H9 (cell line): Measurements from ENCODE around the gene SPTA1. TPM values are rescaled to one million over a fixed set of nuclear protein-coding genes. Genes with fewer than 3 reads are reported as not detected.

Experiments used
- DNase-seq: peaks from one replicate; pipeline ENCODE4 v3.0.0-alpha.2; 2017
- H2AFZ ChIP-seq: one replicate; pipeline ENCODE4 v1.6.1; 2013; ENCODE audit warnings: mild to moderate bottlenecking, low read length, control low read depth, moderate library complexity
- H2AK5ac ChIP-seq: 2 replicates; pipeline ENCODE4 v1.6.1; 2013; ENCODE audit warnings: low read length, control low read depth, mixed read lengths; ENCODE audit not compliant: insufficient read length
- H2BK120ac ChIP-seq: one replicate; pipeline ENCODE4 v1.6.1; 2013; ENCODE audit warnings: low read depth, mild to moderate bottlenecking, low read length, control low read depth, inconsistent platforms; ENCODE audit not compliant: poor library complexity, severe bottlenecking
- H2BK12ac ChIP-seq: 2 replicates; pipeline ENCODE4 v1.6.1; 2013; ENCODE audit warnings: low read length, control low read depth, mixed read lengths, low read depth; ENCODE audit not compliant: insufficient read length
- H2BK15ac ChIP-seq: 2 replicates; pipeline ENCODE4 v1.6.1; 2013; ENCODE audit warnings: low read depth, low read length, control low read depth
- H2BK20ac ChIP-seq: one replicate; pipeline ENCODE4 v1.6.1; 2013; ENCODE audit warnings: low read depth, mild to moderate bottlenecking, low read length, control low read depth, inconsistent platforms; ENCODE audit not compliant: poor library complexity, severe bottlenecking
- H2BK5ac ChIP-seq: 2 replicates; pipeline ENCODE4 v1.6.1; 2013; ENCODE audit warnings: low read length, control low read depth, mixed read lengths; ENCODE audit not compliant: insufficient read length
- H3K14ac ChIP-seq: 2 replicates; pipeline ENCODE4 v1.6.1; 2013; ENCODE audit warnings: low read length, control low read depth; ENCODE audit not compliant: insufficient read depth
- H3K18ac ChIP-seq: 2 replicates; pipeline ENCODE4 v1.6.1; 2013; ENCODE audit warnings: low read depth, mild to moderate bottlenecking, mixed read lengths, low read length, control low read depth; ENCODE audit not compliant: insufficient read length
- H3K23ac ChIP-seq: 2 replicates; pipeline ENCODE4 v1.6.1; 2013; ENCODE audit warnings: low read length, control low read depth, mixed read lengths, low read depth; ENCODE audit not compliant: insufficient read length
- H3K23me2 ChIP-seq: 2 replicates; pipeline ENCODE4 v1.6.1; 2013; ENCODE audit warnings: low read depth, mild to moderate bottlenecking, mixed read lengths, low read length, control low read depth; ENCODE audit not compliant: insufficient read length, poor library complexity, severe bottlenecking
- H3K27ac ChIP-seq: 2 replicates; pipeline ENCODE4 v1.5.1; 2013; ENCODE audit warnings: low read length, control low read depth, mixed read lengths, low read depth; ENCODE audit not compliant: insufficient read length
- H3K27me3 ChIP-seq: 2 replicates; pipeline ENCODE4 v1.6.1; 2013; ENCODE audit warnings: low read length, control low read depth, inconsistent platforms; ENCODE audit not compliant: insufficient read depth
- H3K4ac ChIP-seq: 2 replicates; pipeline ENCODE4 v1.6.1; 2013; ENCODE audit warnings: low read depth, mild to moderate bottlenecking, control low read depth, inconsistent platforms, low read length, moderate library complexity
- H3K4me1 ChIP-seq: 2 replicates; pipeline ENCODE4 v1.6.1; 2013; ENCODE audit warnings: low read length, control low read depth, inconsistent platforms; ENCODE audit not compliant: insufficient read depth
- H3K4me2 ChIP-seq: 2 replicates; pipeline ENCODE4 v1.6.1; 2013; ENCODE audit warnings: low read length, control low read depth, mixed read lengths; ENCODE audit not compliant: insufficient read length, insufficient read depth
- H3K56ac ChIP-seq: 2 replicates; pipeline ENCODE4 v1.6.1; 2013; ENCODE audit warnings: low read depth, mild to moderate bottlenecking, mixed read lengths, low read length, control low read depth; ENCODE audit not compliant: insufficient read length
- H3K79me1 ChIP-seq: 2 replicates; pipeline ENCODE4 v1.6.1; 2013; ENCODE audit warnings: low read depth, mild to moderate bottlenecking, moderate library complexity, low read length, control low read depth, inconsistent platforms; ENCODE audit not compliant: insufficient read depth, poor library complexity, severe bottlenecking
- H3K79me2 ChIP-seq: 2 replicates; pipeline ENCODE4 v1.6.1; 2013; ENCODE audit warnings: low read length, control low read depth, inconsistent platforms; ENCODE audit not compliant: insufficient read depth
- H3K9ac ChIP-seq: 2 replicates; pipeline ENCODE4 v1.6.1; 2013; ENCODE audit warnings: low read length, control low read depth, mixed read lengths; ENCODE audit not compliant: insufficient read length; ENCODE audit errors: extremely low read depth
- H3K9me3 ChIP-seq: one replicate; pipeline ENCODE4 v1.6.1; 2013; ENCODE audit warnings: low read depth, low read length, inconsistent platforms; ENCODE audit not compliant: control insufficient read depth
- H3T11ph ChIP-seq: one replicate; pipeline ENCODE4 v1.6.1; 2013; ENCODE audit warnings: mild to moderate bottlenecking, low read length, control low read depth, inconsistent platforms
- H4K20me1 ChIP-seq: one replicate; pipeline ENCODE4 v1.6.1; 2013; ENCODE audit not compliant: control insufficient read depth, insufficient read length, insufficient read depth
- H4K5ac ChIP-seq: 2 replicates; pipeline ENCODE4 v1.6.1; 2013; ENCODE audit warnings: low read depth, mild to moderate bottlenecking, mixed read lengths, low read length, control low read depth; ENCODE audit not compliant: insufficient read length
- H4K8ac ChIP-seq: replicated peaks from 2 replicates; pipeline ENCODE4 v1.6.1; 2013; ENCODE audit warnings: low read length, control low read depth, mixed read lengths, low read depth; ENCODE audit not compliant: insufficient read length
- H4K91ac ChIP-seq: 2 replicates; pipeline ENCODE4 v1.6.1; 2013; ENCODE audit warnings: low read depth, mild to moderate bottlenecking, moderate library complexity, mixed read lengths, low read length, control low read depth; ENCODE audit not compliant: insufficient read length
- H3K27ac Mint-ChIP-seq, 3 experiments: 2 replicates in 2 of 3; 3 replicates in 1 of 3; pipeline ENCODE4 v1.8.0; 2020 to 2021; ENCODE audit warnings: mixed read lengths in 3 of 3, mild to moderate bottlenecking in 1 of 3, moderate library complexity in 1 of 3
- H3K27me3 Mint-ChIP-seq: 2 replicates; pipeline ENCODE4 v1.8.0; 2021; ENCODE audit warnings: low read depth, mild to moderate bottlenecking, moderate library complexity, mixed read lengths
- H3K36me3 Mint-ChIP-seq, 3 experiments: 2 replicates in 2 of 3; 3 replicates in 1 of 3; pipeline ENCODE4 v1.8.0; 2020 to 2021; ENCODE audit warnings: low read depth in 3 of 3, mixed read lengths in 3 of 3; ENCODE audit not compliant: insufficient read depth in 1 of 3
- H3K4me1 Mint-ChIP-seq, 2 experiments: 2 replicates each; pipeline ENCODE4 v1.8.0; 2020; ENCODE audit warnings: mixed read lengths in 2 of 2
- H3K4me3 Mint-ChIP-seq, 2 experiments: 2 replicates in 1 of 2; 3 replicates in 1 of 2; pipeline ENCODE4 v1.8.0; 2020 to 2021; ENCODE audit warnings: mild to moderate bottlenecking in 2 of 2, mixed read lengths in 2 of 2, moderate library complexity in 1 of 2
- H3K9me3 Mint-ChIP-seq, 2 experiments: 2 replicates in 1 of 2; 3 replicates in 1 of 2; pipeline ENCODE4 v1.8.0; 2020; ENCODE audit warnings: mild to moderate bottlenecking in 2 of 2, mixed read lengths in 2 of 2, moderate library complexity in 1 of 2
- WGBS: extraction: QIAGEN DNeasy Blood & Tissue Kit; methylation state at CpG from one replicate; pipeline ENCODE4 v1.1.7; 2013; ENCODE audit warnings: missing lambda C conversion rate, low lambda C conversion rate, mixed read lengths; ENCODE audit not compliant: insufficient read length; ENCODE audit errors: extremely low coverage; 5-methylcytosine and 5-hydroxymethylcytosine counted together
- total RNA-seq: library from RNA; stranded (reverse); gene quantifications from 2 replicates; pipeline ENCODE4 v1.2.1, GENCODE V29; 2021
- TF ChIP-seq, protein P1 (sequence below): fragments of 200-600 bp; sonication (generic); conservative IDR thresholded peaks from 3 replicates; pipeline ENCODE4 v1.8.0; 2021; ENCODE audit warnings: antibody characterized with exemption, mild to moderate bottlenecking

The SPTA1 gene
- total RNA-seq, 1 experiment from 2014 or later: not detected

DNA sequence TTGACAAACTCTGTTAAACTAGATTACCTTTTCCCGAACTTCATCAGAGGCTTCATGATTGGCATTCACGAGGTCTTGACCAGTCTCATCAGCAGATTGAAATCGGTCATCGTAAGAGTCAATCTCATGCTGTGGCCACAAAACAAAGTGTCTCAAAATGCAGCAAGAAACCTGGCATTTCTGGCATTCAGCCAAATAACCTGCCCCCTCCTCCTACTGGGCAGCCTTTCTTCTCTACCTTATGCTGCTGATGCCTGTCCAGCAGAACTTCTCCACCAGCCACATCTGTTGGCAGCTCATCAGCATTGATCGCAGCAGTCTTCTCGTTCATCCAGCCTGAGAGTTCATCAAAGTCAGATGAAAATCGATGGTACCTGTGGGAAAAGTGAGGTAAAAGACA is 12.2 kb downstream of the SPTA1 start:
- H3K56ac ChIP-seq: no peak overlapping the region
- no peak overlapping the region for H3K18ac ChIP-seq
- H2AFZ ChIP-seq: no peak overlapping the region
- no CpG with 5 or more reads among the region's 7 CpGs for WGBS
- no peak overlapping the region for H3K14ac ChIP-seq
- no peaks in the 10 kb centered on the region for H4K20me1 ChIP-seq
- H2BK20ac ChIP-seq: no peak overlapping the region
- no peak overlapping the region for H3K23ac ChIP-seq
- DNase-seq: no peak
- H3K9me3 ChIP-seq: no peaks in the 10 kb centered on the region
- no peak overlapping the region for H3K4me2 ChIP-seq
- H4K8ac ChIP-seq: no peak overlapping the region
- no peak overlapping the region for H4K91ac ChIP-seq
- H2BK12ac ChIP-seq: no peak overlapping the region
- H2BK5ac ChIP-seq: no peak overlapping the region
- H3K4ac ChIP-seq: no peak overlapping the region
- no peaks in the 10 kb centered on the region for H3K4me1 Mint-ChIP-seq
- H3K4me3 Mint-ChIP-seq: no peak overlapping the region
- H2BK120ac ChIP-seq: no peak overlapping the region
- no peaks in the 10 kb centered on the region for H3K23me2 ChIP-seq
- no peaks in the 10 kb centered on the region for H3K79me1 ChIP-seq
- no peaks in the 10 kb centered on the region for H3K36me3 Mint-ChIP-seq
- no peak overlapping the region for H2BK15ac ChIP-seq
- TF ChIP-seq, protein P1, sequence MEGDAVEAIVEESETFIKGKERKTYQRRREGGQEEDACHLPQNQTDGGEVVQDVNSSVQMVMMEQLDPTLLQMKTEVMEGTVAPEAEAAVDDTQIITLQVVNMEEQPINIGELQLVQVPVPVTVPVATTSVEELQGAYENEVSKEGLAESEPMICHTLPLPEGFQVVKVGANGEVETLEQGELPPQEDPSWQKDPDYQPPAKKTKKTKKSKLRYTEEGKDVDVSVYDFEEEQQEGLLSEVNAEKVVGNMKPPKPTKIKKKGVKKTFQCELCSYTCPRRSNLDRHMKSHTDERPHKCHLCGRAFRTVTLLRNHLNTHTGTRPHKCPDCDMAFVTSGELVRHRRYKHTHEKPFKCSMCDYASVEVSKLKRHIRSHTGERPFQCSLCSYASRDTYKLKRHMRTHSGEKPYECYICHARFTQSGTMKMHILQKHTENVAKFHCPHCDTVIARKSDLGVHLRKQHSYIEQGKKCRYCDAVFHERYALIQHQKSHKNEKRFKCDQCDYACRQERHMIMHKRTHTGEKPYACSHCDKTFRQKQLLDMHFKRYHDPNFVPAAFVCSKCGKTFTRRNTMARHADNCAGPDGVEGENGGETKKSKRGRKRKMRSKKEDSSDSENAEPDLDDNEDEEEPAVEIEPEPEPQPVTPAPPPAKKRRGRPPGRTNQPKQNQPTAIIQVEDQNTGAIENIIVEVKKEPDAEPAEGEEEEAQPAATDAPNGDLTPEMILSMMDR: no peak
- H3T11ph ChIP-seq: no peak overlapping the region
- H3K27me3 Mint-ChIP-seq: no peaks in the 10 kb centered on the region; the same call in none of the 2 replicates
- no peaks in the 10 kb centered on the region for H3K27me3 ChIP-seq
- H3K79me2 ChIP-seq: no peaks in the 10 kb centered on the region
- no peaks in the 10 kb centered on the region; a peak in 1 of 5 replicates for H3K9me3 Mint-ChIP-seq
- H3K4me1 ChIP-seq: no peaks in the 10 kb centered on the region
- no peak overlapping the region for H2AK5ac ChIP-seq
- H3K27ac ChIP-seq: no peak overlapping the region
- H3K9ac ChIP-seq: no peak overlapping the region
- H4K5ac ChIP-seq: no peak overlapping the region
- no peak overlapping the region for H3K27ac Mint-ChIP-seq
